ENCODE data around the gene REPS1.
"Not testable (repeated sequence)": the region's sequence is repeated elsewhere in the genome, so short reads cannot be mapped to it uniquely, and the experiment has no call there.

REPS1 gene

DNA sequence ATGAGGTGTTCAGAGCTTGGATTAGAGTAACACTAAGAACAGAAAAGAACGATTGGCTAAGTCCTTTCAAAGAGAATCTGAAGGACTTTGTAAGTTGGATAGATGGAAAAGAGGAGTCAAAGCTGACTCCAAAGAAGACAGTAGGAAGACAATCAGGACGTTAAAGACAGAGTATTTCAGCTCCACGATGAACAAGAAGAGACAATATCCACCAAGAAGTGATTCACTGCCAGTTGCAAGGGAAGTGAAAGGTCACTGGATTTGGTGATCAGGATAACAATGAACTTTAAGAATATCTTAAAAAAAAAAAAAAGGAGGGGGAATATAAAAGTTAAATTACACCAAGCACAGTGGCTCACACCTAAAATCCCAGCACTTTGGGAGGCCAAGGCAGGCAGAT, 17.9 kb downstream of the REPS1 start:
- no peak for DNase-seq

DNA sequence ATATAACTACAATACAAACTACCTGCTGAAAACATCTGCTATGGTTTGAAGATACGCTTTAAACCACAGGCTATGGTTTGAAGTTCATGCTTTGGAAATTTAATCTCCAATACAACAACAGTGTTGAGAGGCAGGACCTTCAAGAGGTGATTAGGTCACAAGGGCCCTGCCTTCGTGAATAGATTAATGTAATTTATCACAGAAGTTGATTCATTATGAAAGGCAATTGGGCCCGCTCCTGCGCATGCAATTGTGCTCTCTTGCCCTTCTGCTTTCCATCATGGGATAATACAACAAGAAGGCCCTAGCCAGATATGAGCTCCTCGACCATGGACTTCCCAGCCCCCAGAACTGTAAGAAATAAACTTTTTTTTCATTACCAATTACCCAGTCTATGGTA, 21.2 kb downstream of the REPS1 start:
- DNase-seq: no peak

DNA sequence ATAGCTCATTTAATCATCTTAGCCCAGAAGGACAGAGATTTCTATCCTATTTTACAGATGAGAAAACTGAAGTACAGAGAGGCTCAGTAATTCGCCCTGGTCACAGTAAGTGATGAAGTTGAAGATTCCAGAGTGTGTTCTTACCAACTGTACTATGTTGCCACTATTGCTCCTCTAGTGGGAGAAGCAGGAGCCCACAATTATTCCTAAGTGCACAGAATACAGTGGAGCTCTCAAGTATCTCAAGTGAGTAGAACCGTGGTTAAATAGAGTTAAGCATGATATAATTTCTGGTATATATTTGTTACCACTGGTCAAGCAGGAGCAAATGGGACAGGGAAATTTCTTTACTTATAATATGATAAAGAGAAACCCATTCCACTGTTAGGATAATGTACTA, 22.1 kb downstream of the REPS1 start:
- no peak for DNase-seq

DNA sequence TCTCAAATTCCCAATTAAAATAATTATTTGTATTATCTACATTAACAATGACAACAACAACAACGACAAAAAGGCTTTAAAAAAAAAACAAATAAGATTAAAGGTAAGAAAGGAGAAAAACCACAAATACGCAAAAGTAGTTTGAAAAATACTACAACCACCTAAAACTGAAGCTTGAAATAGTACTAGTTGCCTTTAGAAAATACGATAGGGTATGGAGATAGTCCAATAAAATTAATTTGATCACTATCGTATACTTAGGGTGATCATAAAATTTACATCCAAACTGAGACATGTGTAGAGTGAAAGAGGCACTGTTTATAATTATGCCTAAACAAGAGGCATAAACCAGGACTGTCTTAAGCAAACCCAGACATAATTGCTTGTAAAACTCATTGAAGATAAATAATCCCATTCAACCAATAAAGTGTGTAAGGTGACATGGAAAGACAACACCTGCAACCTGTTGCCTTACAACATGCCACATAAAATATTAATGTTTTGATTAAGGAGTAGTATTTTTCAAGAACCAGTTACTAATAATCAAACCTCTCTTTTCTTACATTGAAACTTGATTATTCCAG, 22.7 kb downstream of the REPS1 start:
- no peak for DNase-seq

DNA sequence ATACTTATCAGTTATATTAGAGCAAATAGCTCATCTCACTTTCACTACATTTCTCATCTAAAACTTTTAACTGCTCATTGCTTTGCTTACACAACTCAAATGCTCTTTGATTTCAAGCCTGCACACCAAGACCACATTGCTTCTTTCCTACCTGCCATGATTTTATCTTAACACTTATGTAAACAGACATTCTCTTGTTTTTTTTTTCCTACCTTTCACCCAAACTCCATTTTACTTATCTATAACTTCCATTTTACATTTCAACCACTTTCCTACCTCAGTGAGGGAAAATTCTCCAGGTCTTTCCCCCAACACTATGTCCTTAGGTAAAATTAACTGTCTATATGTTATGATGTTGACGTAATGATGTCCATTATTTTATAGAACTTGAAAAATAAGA, 24.0 kb downstream of the REPS1 start:
- DNase-seq: no peak

DNA sequence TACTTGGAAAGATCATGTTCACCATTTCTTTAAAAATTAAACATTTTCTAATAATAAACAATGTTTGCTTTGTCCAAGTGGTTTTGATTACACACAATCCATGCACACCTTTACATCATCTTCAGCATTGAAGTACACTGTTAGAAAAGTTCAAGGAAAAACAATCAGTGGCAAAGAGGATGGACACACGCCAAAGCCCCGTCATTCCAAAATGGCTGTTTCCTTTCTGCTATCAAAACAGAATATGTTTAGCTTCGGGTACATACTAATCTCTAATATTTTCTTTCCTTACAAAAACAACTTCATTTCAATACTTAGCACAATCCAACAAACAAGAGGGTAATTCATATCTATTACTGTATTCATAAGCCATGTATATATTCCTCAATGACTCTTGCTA, 24.5 kb downstream of the REPS1 start:
- no peak for DNase-seq

DNA sequence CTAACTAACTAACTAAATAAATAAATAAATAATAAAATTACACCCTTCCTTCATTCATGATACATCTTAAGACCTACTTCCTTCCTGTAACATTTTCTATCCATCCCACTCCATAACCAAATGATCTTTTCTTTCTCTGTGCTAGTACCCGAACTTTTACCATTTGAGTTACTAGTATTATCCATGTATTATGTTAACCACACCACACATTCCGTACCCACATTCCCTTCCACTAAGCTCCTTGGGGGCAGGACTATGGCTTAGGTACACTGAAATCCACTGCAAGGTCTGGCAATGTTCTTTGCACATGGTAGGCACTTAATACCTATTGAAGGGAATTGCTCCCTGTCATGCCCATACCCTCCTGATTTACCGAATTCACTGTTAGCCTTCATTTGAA, 24.9 kb downstream of the REPS1 start:
- DNase-seq: no peak

DNA sequence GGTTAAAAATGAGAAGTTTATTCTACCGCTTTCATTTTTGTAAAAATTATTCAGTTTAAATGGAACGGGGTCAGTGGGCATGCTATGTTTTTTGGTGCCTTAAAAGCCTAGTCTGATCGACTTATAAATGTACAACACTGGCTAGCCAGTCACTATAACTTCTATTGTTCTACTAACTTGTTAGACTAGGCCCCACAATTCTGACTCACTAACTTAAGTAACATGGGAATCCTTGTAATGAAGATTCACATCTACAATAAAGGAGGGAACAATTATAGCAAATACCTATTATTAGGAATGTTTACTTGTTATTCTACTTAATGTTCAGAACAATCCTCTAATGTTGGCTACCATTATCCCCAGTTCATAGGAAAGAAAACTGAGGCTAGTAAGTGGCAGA, 28.5 kb downstream of the REPS1 start:
- no peak for DNase-seq

DNA sequence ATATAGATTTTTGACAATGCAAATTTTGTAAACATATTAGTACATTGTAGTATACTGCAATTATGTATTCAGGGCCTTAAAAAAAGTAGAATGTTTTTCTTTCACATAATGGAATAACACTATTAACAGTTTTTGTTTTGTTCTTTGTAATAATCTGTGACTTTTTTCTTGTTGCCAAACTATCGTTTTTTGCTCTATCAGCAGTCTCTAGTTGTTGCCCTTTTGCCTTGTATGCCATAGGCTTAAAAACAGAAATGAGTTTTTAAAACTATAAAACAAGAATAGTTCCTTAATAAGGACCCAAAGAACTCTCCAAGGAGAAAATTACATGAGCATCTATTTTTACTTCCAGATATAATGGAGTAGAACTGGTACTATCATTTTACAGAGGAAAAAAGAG, 29.5 kb downstream of the REPS1 start:
- DNase-seq: no peak

DNA sequence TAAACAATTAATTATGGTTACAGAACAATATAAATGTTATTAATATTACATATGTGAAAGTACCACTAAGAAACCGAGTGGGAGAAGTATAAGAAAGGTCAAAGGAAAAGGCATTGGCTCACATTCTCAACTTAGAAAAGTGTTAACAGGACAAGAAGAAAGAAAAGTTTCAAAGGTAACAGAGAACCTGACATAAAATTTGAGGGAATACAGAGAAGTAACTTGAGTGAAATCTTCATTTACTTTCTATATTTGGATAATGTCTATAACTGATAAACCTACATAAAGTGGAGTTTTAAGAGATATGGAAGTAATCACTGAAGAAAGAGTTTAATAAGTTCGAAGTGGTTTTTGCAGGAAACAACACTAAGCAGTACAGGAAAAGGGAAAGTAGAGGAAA, 30.1 kb downstream of the REPS1 start:
- DNase-seq: no peak

DNA sequence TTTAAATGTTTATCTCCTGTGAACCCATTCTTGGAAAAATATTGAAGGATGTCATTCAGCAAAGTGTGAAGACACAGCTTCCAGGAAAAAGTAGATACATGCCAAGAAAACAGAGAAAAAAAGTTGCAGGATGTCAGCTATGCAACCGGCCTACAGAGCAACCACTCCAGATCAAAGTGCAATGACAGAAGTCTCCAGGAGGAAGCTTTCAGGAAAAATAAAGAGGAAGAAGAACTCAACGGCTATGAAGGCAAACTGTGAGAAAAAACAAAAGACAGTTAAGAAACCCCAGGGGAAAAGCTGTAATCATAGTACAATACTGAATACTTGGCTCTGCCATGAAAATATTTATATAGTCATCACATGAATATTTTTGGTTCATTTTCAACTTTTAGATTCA, 30.6 kb downstream of the REPS1 start:
- no peak for DNase-seq

DNA sequence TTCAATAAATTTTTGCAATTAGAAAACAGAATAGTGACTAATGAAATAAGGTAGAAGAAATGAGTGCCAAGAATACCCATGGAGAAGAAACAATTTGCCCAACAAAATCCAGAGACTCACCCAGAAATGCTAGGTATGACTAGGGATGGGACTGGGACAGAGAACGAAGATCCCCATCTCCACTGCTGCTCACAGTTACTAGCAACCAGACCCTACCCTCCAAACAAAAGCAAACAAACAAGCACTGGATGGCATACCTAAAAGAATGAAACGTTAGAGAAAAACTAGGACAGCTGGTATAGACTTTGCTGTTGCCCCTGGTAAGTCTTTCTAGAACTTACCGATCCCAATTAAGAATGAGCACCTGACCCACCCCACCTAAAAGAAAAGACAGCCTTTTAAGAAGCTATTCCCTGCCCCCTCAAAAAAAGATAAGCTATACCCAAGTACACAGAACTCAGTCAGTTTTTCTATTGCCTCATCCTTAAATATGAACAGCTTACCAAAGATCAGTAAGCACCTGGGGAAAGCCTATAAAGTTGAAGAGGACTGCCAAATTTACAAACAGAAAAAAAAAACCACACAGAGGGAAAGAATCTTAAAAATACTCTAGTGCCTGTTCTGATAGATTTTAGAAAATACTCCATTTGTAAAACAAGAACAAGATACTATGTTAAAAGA, 31.7 kb downstream of the REPS1 start:
- DNase-seq: peak; percentile 25

DNA sequence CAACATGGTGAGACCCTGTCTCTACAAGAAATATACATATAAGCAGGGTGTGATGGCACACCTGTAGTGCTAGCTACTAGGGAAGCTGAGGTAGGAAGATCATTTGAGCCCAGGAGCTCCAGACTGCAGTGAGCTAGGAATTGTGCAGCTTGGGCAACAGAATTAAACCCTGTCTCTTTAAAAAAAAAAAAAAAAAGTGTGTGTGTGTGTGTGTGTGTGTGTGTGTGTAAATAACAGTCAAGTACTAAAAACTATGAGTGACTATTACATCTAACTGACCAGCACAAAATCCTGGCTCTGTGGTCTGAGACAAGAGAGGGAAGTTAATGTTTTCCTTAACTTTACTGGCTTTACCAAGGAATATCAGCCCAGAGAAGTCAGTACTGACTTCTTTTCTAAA, 32.8 kb downstream of the REPS1 start:
- no peak for DNase-seq

DNA sequence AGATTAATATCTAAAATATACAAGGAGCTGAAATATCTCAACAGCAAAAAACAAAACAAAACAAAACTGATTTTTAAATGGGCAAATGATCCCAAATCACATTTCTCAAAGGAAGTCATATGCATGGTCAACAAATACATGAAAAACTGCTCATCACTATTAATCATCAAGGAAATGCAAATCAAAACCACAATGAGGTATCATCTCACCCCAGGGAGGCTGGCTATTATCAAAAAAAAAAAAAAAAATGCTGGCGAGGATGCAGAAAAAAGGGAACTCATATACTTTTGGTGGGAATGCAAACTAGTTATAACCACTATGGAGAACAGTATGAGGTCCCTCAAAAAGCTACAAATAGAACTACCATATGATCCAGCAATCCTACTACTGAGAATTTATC, 34.6 kb downstream of the REPS1 start:
- no peak for DNase-seq

DNA sequence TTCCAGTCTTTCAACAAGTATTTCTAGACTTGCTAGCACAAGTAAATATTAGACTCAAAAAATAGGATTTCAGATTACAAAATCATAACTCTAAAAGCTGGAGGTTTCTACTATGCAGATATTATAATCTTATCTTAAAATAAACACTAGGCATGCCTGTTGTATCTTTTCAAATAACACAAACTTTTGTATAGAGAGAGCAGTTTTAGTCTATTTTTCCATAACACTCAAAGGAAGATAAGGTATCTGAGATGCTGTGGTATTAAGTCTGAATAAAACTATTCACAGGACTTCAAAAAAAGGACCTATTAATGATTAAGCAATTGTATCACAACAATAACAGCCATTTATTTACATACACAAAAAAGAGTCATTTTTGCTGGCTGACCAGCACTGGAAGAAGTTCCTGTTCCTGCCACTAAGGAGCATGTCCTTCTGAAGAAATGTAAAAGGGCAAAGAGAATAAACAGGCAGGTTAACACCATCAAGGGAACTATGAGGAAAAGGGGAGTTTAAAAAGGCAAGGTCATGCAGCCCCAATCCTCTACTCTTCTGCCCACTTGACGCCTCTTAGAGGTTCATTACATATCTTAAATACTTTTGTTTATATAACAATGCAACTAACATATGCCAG, 39.4 kb downstream of the REPS1 start:
- DNase-seq: peak; percentile 35

DNA sequence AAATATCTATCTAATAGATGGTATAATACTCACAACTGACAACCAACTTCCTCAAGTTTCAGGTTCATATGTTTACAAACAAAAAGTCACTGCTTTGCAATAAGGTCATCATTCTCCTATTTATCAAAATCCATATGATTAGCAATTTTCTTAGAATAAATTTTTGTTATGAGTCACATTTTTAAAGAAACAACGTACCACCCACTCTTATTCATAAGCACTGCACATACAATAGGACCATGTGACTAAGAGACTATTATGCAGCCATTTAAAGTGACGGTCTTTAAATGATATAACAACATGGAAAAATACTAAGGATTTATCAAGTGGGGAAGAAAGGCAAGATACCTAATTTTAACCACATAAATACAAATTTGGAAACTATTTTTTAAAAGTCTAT, 40.0 kb downstream of the REPS1 start:
- DNase-seq: no peak

DNA sequence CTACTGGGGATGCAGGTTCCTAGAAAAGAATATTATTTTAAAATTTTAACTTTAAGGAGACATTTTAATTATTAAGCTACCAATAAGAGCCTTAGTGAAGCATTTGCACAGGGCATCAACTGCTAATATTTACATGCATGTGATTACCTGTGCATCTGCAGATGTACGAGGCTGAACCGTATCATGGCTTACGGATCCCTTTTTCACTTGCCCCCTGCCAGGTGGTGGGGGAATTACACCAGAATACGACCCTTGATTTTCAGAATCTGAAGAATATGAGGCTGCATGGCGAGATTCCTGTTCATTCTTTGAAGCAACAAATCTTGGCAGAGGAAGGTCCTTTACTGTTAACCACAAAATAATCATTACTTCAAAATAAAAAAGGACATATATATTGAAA, 42.7 kb downstream of the REPS1 start:
- DNase-seq: peak; percentile 24

DNA sequence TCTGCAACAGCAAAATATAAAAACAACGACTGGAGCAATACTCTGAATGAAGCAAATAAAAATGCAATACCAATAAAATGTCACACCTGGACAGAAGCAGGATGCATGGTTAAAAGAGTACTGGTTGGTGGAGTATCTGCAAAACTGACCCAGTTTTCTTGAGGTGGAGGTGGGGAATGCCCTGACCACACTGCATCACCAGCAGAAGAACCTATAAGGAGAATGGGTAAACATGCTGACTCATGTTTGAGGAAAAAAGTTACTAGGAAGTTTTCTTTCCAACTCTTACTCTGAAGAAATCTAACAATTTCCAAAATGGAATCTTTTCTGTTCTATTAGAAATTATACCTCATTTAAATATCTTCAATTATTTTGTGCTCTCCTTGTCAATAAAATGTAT, 43.6 kb downstream of the REPS1 start:
- DNase-seq: no peak

DNA sequence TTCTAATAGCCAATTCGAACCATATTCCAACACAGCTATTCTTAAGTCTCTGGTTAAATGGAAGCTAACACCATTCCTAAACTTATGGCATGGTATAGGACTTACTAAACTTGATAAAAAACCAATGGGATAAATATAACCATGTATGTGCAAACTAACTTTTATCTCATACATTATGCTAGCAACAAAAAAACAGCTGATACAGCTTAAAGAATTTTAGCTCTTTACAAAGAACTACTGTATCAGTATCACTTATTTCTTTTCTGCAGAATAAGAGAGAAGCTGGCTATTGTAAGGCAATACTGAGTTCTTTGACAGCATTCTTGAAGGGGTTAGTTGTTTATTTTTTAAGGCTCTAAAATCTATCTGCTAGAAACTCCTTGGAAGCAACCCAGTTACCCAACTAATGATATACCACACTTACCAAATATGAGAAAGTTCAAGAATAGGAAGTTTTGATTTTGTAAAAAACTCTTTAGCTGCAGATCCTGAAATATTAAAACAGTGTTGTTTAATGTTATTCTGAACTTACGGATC, 44.9 kb downstream of the REPS1 start:
- DNase-seq: no peak

DNA sequence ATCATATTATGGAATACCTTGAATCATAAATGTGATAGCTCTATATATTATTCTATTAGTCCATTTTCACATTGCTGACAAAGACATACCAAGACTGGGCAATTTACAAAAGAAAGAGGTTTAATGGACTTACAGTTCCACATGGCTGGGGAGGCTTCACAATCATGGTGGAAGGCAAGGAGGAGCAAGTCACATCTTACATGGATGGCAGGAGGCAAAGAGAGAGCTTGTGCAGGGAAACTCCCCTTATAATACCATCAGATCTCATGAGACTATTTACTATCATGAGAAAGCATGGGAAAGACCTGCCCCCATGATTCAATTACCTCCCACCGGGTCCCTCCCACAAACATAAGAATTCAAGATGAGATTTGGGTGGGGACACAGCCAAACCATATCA, 51.2 kb downstream of the REPS1 start:
- DNase-seq: not testable (repeated sequence)

DNA sequence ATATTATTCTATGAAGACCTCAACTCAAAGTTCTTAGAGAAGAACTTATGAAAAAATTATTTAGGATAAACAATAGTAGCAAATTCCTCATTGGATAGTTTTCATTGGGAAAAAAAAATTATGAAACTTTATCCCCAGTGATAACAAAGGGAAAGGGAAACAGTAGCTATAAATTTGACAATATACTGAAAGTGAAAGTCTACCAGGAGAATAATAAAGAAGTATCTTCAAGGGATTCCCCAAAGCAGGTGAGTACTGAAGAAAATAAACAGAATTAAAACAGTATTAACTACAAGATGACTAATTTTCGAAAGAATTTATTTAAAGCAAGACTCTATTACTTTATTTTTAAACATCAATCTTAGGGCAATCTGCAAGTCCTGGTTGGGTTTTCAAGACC, 56.4 kb downstream of the REPS1 start:
- no peak for DNase-seq

DNA sequence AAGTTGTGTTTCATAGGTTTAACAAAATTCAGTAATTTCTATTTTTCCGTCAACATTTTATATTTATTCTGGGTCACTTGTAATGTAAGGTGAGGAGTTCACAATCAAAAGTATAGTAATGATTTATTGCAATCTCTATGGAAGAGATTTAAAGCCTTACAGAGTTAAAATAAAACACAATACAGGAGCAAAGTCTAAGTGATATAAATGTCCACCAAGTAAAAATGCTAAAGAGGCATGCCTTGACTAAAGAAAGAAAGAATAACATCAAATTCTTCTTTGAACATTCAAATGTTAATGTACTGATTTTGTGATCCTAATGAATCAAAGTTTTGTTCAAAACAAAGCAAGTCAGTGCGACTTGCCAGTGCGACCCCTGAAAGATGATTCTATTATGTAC, 61.5 kb downstream of the REPS1 start:
- no peak for DNase-seq

DNA sequence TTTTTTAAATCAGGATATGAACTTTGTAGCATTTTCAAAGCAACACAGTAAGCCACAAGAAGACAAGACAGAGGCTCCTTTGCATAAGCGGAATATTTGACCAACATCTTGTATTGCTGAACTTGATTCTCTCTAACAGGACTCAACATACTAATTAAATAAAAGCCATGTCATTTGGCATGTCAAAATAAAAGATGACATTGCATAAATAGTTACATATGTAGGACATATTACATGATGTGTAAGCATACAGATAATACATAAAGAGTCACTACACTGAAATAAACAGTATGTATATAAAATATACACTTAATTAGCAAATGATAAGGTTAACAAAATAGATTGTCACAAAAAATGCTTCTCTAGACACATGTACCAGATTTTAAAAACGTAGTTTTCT, 62.2 kb downstream of the REPS1 start:
- DNase-seq: no peak

DNA sequence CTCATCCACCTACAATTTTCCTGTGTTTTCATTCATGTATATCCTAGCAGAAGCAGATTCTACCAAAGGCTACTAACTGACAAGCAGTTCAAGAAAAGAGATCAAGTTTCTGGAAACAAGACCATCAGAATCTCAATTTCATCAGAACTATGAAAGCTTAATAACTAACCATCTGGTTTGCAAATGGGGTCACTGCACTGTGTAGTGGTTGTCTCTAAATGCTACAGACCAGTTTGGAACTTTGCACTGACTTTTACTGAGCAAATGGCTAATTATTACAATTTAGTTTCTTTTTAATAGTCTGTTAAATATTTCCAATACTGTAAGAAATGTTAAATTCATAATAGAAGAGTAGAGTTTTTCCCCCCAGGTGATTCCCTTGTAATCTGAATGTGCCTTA, 64.5 kb downstream of the REPS1 start:
- peak; percentile 91 for DNase-seq

DNA sequence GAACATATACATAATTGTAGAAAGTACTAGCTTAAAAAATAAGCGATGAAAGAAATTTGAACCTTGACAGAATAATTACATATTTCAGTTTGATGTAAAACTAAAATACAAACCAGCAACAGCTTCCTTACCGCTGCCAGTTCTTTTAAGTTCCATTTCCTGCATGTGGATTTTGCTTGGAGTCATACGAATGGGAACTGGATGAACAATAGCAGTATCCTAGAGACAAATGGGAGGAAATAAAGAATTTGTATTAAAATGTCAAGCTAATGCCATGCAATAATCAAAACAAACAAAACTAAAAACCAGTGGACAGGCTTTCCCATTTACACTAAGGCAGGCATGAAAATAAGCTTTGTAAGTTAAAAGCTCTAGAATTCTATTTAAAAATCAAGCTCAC, 67.1 kb downstream of the REPS1 start:
- no peak for DNase-seq

Data from NCI-H2171 treated with DMSO at 0.1 percent for 48 hours (cell line).